AG09309 (cell line): ENCODE data around the gene GPANK1.

Experiments
- DNase-seq: peaks from one replicate; pipeline ENCODE4 v3.0.0-alpha.2; 2010; ENCODE audit warnings: low read depth
- H3K4me3 ChIP-seq: 2 replicates; pipeline ENCODE4 v1.5.1; 2011; ENCODE audit warnings: mild to moderate bottlenecking, low read depth, low read length, moderate library complexity; ENCODE audit not compliant: control insufficient read depth
- TF ChIP-seq, protein P1 (sequence below): IDR thresholded peaks from 2 replicates; pipeline ENCODE4 v1.5.1; 2011; ENCODE audit warnings: mild to moderate bottlenecking, low read depth, low read length, inconsistent platforms; ENCODE audit not compliant: insufficient read depth, control insufficient read depth; ENCODE audit errors: missing control alignments

Gene GPANK1

DNA sequence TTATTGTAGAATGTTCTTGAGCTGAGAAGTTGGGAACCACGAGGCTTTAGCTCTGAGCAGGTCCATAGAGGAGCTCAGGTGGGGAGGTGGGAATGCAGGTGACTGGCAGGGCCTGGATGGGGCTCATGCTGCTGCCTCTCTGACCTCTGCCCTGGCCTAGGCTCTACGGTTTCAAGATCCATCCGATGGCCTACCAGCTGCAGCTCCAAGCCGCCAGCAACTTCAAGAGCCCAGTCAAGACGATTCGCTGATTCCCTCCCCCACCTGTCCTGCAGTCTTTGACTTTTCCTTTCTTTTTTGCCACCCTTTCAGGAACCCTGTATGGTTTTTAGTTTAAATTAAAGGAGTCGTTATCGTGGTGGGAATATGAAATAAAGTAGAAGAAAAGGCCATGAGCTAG is 4.9 kb upstream of the GPANK1 start, which contains the start of gene LY6G5B:
LY6G5B (plus strand) TSS at position 301 of the 400 bp plus-strand sequence. CDS start 975 bp downstream, outside the sequence.
- no peak within 1 kb of the TSS for H3K4me3 ChIP-seq
- DNase-seq = no peak
- TF ChIP-seq, protein P1, sequence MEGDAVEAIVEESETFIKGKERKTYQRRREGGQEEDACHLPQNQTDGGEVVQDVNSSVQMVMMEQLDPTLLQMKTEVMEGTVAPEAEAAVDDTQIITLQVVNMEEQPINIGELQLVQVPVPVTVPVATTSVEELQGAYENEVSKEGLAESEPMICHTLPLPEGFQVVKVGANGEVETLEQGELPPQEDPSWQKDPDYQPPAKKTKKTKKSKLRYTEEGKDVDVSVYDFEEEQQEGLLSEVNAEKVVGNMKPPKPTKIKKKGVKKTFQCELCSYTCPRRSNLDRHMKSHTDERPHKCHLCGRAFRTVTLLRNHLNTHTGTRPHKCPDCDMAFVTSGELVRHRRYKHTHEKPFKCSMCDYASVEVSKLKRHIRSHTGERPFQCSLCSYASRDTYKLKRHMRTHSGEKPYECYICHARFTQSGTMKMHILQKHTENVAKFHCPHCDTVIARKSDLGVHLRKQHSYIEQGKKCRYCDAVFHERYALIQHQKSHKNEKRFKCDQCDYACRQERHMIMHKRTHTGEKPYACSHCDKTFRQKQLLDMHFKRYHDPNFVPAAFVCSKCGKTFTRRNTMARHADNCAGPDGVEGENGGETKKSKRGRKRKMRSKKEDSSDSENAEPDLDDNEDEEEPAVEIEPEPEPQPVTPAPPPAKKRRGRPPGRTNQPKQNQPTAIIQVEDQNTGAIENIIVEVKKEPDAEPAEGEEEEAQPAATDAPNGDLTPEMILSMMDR = no peak

DNA sequence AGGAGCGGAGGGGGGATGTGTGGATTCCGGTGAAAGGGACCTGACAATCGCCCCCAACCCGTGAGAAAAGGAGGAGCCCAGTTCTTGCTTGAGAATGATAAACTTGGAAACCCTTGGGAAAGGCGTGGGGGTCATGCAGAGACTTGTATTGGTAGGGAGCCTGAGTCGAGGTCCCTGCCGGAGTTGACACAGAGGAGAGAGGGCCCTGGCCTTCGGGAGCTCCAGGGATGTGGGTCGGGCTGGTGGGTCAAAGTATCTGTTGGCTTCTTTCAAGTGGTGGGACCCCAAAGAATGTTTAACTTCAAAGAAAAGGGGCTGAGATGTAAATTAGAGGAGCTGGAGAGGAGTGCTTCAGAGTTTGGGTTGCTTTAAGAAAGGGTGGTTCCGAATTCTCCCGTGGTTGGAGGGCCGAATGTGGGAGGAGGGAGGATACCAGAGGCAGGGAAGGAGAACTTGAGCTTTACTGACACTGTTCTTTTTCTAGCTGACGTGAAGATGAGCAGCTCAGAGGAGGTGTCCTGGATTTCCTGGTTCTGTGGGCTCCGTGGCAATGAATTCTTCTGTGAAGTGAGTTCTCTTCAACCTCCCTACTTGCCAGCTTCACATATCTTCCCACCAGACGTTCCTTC is 1.7 kb upstream of the GPANK1 start:
- H3K4me3 ChIP-seq = peak overlapping the region; percentile 95
- TF ChIP-seq, protein P1 = no peak
- no peak for DNase-seq

DNA sequence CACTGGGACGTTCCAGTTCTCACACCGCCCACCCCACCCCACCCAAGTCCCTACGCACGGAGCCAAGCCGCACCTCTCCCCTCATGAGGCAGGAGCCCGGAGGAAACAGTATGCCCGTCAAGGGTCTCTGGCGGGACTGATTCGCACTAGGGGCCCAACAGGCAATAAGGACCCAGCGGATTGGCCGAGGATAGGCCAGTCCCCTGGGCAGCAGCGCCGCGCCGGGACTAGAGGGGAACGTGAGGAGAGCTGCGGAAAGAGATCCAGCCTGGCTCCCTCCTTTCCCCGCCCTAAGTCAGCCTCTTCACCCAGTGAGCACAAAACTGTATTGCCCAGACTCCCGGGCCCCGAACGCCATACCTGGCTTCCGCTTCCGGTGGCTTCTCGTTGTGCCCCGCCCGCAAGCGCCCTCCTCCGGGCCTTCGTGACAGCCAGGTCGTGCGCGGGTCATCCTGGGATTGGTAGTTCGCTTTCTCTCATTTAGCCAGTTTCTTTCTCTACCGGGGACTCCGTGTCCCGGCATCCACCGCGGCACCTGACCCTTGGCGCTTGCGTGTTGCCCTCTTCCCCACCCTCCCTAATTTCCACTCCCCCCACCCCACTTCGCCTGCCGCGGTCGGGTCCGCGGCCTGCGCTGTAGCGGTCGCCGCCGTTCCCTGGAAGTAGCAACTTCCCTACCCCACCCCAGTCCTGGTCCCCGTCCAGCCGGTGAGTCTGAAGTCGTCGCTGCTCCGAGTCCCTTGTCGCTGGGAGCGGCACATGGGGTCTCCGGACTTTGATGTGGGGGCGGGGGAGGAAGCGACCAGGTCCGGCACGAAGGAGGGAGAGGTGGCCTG is 922 bp upstream of the GPANK1 start, which contains the start of gene CSNK2B:
CSNK2B (plus strand) TSS at position 580 of the 836 bp plus-strand sequence. CDS start 752 bp downstream, outside the sequence.
- H3K4me3 ChIP-seq = peak within 1 kb of the TSS; percentile 95
- TF ChIP-seq, protein P1 = peak; percentile 4
- DNase-seq = peak; percentile 83

DNA sequence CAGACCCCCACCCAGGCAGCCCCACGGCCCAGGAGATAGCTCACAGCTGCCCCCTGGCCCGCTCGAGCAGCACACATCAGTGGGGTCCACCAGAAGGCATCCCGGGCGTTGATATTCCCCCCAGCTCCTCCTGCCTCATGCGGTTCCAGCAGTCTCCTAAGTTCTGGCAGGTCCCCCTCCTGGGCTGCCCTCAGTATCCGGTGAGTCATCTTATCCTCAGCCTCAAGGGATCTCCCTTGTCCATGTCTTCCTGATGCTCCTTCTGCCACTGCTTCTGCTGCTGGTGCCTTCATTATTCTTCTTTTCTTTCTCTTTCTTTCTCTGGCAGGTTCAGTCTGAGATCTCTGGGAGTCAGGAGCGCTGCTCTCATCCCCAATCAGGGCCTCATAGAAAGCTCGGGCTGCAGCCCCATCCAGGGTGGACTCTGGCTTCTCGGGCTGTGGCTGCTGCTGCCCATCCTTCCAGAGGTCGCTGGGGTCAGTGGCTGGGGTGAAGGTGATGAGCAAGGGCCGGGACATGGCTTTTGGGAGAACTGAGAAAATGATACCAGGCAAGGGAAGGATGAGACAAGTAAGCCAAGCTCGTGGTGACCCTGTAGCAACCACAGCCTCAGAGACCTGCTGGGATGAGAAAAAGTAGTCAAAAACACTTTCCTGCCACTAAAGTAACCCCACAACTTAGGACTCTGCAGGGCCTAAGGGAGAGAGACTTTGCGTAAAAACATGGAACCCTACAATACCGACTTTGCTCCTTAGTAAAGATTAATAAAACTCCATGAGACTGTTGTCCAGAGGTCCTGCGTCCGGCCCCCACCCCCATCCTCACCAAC is 622 bp downstream of the GPANK1 start:
- H3K4me3 ChIP-seq = peak overlapping the region; percentile 95
- TF ChIP-seq, protein P1 = no peak

DNA sequence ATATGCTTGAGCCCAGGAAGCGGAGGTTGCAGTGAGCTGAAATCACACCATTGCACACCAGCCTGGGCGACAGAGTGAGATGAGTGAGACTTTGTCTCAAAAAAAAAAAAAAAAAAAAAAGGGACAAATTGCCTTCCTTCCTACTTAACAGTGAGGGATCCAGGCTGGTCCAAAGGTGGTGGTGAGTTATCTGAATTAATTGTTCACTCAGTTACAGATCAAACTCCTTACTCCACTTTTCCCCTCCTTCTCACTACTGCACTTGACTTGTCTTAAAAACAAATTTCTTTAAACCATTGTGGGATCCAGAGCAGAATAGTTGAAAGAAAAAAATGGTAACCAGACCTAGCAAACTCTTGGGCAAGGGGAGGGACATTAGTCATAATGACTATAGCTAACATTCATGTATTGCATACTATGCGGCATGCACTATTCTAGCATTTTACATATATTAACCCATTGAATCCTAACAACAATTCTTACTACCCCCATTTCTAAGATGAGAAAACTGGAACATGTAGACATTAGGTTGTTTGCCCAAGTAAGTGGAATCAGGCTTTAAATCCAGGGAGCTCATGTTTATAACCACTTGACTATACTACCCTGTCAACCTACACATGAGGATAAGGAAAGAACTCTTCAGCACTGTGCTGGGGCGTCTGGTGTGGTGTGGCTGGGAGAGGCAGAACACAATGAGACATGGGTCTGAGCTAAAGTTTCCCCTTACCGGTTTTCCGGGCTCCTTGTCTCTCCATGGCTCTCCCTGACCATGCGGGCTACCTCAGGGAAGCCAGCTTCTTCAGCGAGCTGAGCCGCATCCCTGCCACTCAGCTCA is 1.5 kb downstream of the GPANK1 start:
- peak overlapping the region; percentile 95 for H3K4me3 ChIP-seq
- TF ChIP-seq, protein P1 = no peak
- no peak for DNase-seq

More for the DNA sequence above, 622 bp downstream of the GPANK1 start:
- DNase-seq = no peak

DNA sequence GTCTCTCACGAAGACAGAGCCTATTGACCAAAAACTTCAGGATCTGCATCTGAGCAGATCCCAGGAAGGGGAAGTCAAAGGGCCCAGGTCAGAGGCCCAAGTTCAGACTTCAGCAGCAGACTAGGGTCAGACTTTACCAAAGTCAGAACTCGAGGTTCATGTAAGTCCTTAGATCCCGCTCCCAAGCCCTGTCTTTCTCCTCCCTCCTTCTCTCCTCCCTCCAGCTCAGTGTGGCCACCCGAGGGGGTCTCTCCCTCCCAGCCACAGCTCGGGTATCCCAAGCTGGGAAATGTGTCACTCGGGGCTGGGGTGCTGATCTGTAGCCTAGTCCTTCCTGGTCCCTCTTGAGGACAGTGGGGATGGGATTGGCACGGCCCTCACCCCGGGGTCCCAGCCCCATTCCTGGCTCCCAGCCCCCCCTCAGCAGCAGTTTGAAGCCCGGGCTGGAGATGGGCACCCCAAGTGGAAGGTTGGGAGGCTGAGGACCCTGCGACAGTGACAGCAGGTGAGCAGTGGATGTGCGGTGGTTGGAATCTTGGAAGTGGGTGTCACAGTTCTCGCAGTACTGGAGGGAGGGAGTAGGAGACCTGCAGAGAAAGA is 2.6 kb downstream of the GPANK1 start:
- TF ChIP-seq, protein P1 = no peak
- H3K4me3 ChIP-seq = no peak overlapping the region
- DNase-seq = no peak
